Left cardiac atrium (tissue), 4 donors: Measurements from ENCODE around the gene KCNMA1. TPM values are rescaled to one million over a fixed set of nuclear protein-coding genes. Genes with fewer than 3 reads are reported as not detected.

Source experiments
- ATAC-seq, 2 donors: fragments of 200-7000 bp; cut with Tn5 transposase; one replicate each; pipeline ENCODE4 v1.9.1; 2020; ENCODE audit warnings: mild to moderate bottlenecking in 2 of 2, moderate library complexity in 2 of 2
- DNase-seq: peaks from one replicate; pipeline ENCODE4 v3.0.0-alpha.2; 2020
- intact Hi-C, 2 donors: fragments of 100-400 bp; cut with DNase I; formaldehyde crosslinking; loops; one replicate each; pipeline versions ENCODE4 v1.14.1 to v1.15.1; 2022 to 2023
- total RNA-seq, 2 donors: library from RNA; stranded (reverse); fragmentation: NEBNext Ultra II Directional; extraction: Animal tissue kit (Norgen Biotek cat#: 25700); gene quantifications; one replicate each; pipeline ENCODE4 v1.2.1, GENCODE V29; 2021
- donor health status: DM: no; HTN: yes; CAD: no.
- donor health status: DM: no; HTN: yes; CAD: no; lungs with severe emphysema.
- donor health status: DM: yes; HTN: yes; CAD: no.
- donor health status: Dilated cardiomyopathy.

The KCNMA1 gene
- total RNA-seq, 2 donors from 2014 or later = 4.1 to 5.3 TPM

DNA sequence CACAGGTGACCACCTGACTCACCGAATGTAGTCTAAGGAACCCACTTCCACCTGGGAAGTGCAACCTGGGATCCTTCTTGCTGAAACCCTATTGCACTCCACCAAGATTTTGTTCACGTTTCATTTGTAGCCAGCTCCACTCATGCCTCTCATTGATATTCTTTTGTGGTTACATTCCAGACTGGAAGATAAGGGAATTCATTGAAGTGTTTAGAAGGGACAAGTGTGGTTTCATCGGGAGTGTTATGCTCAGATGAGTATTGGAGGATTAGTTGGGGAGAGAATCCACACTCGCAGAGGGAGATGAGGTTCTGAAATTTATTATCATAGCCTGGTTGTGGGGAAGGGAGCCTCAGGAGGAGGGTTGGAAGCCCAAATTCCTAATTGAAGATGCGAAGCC, 320.4 kb downstream of the KCNMA1 start:
- intact Hi-C loops = no loop called here
- DNase-seq (no peak), ATAC-seq (no peak)

DNA sequence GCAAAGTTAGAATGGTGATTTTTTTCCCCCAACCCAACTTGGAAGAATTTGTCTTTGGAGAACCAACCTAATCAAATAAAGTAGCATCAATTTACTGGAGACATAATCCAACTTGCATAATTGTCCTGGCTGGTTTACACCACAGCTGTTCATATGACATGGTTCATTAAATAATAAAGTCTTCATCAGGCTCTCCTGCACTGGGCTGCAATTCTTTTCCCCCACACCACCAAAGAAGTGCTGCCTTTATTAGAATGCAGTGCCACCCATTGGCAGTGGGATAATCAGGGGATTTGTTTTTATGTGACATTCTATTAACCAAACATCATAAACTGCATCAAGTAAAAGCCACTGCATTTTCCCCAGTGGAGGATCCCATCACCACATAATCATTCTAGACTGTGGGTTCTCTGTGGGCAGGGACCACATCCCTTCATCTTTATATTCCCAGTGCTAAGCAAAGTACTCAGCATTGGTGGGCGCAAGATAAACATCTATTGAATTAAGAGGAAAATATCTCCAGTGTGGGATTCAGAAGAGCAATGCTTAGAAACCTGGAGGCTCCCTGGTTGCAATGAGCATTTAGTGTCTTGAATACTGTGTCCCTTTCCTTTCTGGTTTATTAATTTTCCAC, 322.0 kb downstream of the KCNMA1 start:
- intact Hi-C loops = no loop called here
- ATAC-seq = no peak
- no peak for DNase-seq

DNA sequence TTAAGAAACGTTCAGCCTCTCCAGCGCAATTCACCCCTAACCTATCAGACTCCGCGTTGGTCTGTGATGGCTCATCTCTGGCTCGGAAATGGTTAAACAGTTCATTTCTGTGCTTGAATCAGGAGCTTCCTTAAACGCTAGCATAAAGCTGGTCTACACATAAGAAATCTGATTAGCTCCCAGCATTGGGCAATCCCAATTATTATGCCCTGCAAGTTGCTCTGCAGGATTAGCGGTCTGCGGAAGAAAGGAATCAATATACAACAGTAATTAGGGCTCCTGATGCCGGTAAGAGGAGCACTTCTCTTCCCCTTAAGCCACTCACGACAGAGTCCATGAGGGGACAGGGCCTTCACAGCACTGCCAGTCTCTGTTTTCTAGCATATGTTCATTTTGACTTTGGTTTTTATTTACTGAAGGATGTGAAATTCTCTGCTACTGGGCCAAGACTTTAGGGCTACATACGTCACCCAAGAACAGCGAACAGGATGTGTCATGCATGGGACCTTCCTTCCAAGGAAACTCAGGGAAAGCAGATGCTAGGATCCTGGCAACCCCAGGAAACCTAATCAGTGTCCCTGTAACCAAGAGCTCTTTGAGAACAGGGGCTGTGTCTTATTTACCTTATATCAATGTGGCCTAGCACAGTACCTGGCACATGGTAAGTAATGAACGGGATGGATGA, 324.4 kb downstream of the KCNMA1 start:
- ATAC-seq (no peak), DNase-seq (no peak)
- intact Hi-C loops = no loop called here

DNA sequence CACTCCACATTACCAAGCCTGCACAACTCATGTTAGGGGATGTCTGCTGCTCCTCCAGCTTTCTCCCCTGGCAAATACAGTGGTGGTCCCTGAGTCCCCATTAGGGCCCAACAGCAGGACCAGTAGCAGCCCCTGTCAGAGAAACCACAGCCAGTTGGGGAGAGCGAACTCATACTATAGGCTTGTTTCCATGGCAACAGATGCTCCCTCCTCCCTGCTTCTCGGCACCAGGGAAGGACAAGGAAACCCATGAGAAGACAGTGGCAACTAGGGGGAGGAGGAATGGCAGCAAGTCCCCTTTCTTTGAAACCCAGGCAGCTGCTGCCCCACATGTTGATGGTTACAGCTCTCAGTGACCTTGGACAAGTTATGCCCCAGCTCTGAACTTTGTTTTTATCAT, 326.4 kb downstream of the KCNMA1 start:
- intact Hi-C loops = no loop called here
- DNase-seq (no peak), ATAC-seq (no peak)

DNA sequence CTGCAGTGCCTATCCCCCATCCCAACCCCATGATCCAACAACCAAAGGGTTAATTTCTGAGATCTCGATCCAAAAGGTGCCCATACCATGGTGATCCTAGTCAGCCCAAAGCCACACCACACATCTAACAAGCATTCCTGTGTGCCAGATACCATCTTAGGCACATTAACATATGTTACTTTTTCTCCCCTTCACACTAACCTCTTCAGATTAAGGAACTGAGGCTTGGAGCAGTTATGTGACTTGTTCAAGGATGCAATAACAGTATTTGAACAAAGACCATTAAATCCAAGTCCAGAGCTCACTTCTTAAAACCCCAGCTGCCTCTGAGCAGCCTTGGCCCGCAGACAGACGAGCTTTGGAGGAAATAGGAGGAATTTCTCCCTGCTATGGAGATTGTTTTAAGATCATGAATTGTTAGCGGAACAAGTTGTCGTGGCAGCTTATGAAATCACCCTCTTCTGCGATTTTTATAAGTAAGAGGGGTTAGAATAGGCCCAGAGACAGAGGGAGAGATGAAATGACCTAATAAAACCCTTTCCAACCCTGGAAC, 327.2 kb downstream of the KCNMA1 start:
- intact Hi-C loops = no loop called here
- DNase-seq = no peak
- ATAC-seq = no peak

DNA sequence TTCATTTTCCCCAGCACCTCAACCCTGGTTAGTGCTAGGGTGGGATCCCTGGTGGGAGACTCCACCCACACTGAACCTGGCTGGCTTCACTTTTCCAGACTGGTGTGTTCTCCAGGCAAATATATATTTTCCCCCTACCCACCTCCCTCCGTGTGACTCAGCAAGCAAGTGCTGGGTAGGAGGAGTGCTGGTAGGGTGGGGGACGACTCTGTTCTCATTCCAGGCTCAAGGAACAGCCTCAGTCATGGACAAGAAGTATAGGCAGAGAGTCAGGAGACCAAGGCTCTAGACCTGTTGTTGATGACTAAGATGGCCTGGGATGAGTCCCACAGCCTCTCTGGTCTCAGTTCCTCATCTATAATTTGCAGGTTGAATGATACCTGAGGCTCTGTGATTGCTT, 328.1 kb downstream of the KCNMA1 start:
- no peak for ATAC-seq
- DNase-seq = no peak
- intact Hi-C loops = no loop called here

DNA sequence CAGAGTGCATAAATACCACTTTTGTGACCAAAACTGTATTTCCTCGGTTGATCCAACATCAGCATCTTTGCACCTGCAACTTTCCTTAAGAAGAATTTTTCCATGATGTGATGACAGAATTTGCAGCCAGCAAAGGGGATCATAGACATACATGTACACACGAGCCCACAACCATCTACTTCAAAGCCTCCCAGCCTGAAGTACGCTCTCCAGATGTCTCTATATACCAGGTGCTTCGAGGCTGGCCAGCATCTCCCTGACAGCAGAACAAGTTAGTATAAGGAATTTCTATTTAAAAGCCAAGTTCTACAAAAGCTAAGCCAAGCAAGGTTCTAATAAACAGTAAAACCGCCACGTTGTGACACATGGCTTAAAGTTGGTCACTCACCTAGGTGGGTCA, 328.5 kb downstream of the KCNMA1 start:
- intact Hi-C loops = no loop called here
- DNase-seq = no peak
- ATAC-seq = no peak

DNA sequence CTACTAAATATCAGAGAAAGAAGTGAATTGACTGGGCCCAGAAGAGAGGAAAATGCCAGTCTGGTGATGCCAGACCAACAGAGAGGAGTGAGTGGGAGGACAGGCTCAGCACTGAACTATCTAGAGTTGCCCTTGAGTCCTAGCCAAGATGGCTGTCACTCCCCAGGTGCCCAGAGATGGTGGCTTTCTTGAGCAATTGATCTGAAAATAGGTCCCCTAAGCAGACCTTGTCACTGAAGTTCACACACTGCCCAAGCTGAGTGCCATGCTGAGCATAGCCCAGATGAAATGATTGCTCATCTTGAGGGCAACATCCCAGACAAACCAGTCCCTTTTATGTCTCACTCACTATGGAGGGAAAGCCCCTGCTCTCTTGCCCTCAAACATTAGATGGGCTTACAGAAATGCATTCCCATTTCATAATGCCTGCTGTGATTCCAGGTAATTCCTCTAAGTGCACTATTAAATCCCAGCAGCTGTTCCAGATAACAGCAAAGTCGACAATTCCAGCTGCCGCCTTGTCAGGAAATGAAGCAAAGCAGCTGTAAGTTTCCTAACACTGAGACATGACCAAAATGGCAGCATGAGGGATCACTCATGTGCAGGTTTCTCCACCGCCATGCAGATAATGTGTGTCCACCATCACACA, 329.4 kb downstream of the KCNMA1 start:
- no peak for ATAC-seq
- intact Hi-C loops = no loop called here
- no peak for DNase-seq

DNA sequence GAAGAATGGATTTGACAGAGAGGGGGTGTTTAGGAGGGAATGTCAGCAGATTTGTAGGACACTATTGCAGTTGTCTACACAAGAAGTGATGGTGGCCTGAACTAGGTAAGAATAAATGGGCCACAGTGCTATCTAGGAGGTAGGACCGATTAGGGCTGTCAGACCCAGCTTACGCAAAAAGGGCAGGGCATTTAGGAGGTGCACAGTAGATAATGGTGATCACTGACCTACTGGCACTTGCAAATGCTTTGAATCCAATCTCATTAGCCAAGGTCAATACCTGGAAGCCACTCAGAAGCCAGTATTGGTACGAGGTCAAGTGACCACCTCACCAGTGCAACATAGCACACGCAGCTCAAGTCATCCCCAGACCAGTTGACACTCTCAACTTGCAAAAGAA, 330.9 kb downstream of the KCNMA1 start:
- ATAC-seq = no peak
- intact Hi-C loops = no loop called here
- no peak for DNase-seq

DNA sequence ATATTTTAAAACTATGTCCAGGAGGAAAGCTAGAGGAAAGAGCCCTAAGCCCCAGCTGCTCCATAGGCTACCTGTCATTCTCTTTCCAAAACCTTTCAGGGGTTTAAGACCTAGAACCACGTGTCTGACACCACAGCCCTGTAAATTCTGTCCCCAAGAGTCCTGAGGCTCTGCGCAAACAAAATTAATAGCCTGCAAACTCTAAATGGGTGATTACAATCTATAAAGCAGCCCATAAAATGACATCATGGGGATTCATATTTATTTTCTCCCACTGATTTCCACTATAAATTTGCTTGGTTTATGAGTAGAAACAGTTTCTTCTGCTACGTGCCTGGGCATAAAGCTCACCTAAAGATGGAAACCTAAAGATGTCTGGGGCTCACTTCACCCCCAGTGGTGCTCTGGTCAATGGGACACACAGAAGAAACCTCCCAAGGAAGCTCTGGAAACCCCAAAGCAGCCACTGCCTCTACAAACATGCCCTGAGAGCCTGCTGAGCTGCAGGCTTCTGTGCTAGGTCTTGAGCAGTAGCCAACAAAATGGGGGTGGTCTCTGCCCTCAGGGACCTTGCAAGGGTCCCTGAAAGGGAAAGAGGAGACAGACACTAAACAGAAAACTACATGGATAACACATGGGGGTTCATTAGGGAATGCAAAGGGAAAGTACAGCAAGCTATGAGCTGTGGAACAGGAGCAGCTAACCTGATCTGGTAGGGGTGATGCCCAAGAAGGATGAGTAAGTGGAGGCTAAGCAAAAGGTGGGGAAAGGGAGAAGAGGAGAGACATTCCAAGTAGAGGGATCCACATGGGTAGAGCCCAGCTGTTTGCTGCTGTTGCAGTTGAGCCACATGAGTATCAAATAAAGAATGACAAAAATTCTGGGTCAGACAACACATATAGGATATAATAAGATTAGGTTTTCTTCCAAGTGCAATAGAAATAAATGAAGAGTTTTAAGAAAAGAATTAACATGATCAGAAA, 331.7 kb downstream of the KCNMA1 start:
- intact Hi-C loops = no loop called here
- ATAC-seq (no peak), DNase-seq (no peak)

DNA sequence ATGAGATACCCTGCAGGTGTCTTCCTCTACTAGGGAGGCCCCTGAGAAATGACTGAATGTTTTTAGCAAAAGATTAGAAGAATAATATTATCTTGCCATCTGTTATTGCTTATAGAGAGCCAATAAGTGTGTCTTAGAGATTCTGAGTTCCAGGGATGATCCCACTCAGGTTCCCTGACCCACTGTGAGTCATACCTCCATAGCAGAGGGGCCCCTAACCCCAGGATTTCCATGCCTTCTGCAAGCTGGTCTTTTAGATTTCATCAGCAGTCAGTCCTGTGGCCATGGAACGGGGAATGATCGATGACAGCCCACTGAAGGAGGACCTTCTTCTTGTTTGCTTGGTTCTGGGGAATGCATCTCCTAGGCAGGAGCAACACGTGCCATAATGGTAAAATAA, 333.4 kb downstream of the KCNMA1 start:
- intact Hi-C loops = no loop called here
- DNase-seq = no peak
- no peak for ATAC-seq

DNA sequence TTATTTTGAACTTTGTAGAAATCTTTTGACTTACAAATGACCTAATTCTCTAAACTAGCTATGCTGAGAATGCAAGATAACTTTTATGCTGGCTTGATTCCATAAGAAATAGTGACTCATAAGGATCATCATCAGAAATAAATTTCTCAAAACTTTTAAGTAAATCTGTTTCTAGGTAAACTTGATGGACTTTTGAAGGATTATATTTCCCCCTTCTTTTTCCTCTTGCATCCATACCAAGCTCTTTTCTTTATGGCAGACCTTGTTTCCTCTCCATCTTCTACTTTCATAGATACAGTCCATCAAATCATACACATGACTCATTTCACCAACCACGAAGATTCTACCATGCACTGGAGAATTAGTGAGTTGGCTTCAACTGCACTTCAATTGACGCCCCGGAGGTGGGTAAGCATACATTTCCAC, 336.3 kb downstream of the KCNMA1 start:
- ATAC-seq = peak in 1 of 2 donors; percentile 47
- intact Hi-C loops = no loop called here

DNA sequence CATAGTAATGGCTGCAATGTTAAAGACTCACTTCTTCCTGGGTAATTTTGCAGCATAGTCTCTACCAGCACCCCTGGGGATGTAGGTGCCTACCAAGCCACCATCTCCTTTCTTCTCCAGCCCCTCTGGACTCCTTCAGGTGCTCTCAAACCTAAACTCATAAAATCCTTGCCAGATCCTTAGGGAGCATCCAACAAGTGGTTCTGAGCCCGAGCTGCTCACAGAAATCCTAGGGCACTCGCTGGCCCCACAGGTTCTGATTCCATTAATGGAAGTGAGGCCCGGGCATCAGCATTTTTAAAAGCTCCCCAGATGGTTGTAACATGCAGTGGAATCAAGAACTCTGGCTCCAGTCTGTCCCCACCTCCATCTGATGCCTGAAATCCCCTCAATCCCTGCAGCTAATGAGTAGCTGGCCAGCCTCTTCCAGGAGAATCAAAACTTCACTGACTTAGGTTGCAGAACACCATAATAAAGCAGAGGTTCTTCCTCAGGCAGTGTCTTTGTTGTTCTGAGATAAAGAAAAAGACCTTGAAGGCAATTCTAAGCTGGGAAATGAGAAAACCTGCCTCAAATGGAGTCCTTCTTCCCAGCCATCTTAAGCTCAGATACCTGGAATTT, 336.8 kb downstream of the KCNMA1 start:
- intact Hi-C loops = no loop called here
- DNase-seq = no peak
- ATAC-seq = no peak

More for the DNA sequence above, 336.3 kb downstream of the KCNMA1 start:
- no peak for DNase-seq

DNA sequence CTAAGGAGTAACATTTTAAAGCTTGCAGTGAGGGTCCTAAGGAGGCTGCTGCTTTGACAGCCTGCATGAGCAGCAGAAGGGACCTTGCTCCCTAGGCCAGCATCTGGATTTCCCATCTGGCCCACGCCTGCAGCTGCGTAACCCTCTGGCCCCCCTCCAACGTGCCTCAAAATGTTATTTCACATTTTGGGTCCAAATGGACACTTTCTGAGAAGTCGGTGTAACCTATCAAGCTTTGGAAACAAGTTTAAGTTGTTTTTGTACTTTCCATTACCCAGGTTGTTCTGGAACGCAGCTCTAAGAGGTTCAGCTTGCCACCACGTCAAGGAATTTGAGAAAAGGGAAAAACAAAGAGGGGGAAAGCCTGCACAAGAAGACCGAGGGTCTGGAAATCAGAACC, 338.3 kb downstream of the KCNMA1 start:
- ATAC-seq = no peak
- DNase-seq = peak; percentile 25
- intact Hi-C loops = no loop called here

DNA sequence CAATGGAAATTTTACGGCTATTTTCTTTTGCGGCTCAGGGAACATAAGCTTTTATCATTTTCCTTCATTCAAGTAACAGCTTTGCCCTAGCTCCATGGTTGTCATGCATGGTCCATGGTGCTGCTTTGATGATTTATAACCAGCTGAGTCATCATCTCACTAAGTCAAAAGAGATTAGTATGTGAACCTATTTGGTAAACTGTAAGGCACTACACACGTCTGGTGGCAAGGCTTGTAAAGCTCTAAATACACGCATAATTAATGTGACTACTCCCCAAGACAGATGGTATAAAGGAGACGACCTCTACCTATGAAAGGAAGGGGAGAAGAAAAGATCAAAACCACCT, 340.2 kb downstream of the KCNMA1 start:
- ATAC-seq = peak in 1 of 2 donors; percentile 70
- no peak for DNase-seq
- intact Hi-C loops = no loop called here

DNA sequence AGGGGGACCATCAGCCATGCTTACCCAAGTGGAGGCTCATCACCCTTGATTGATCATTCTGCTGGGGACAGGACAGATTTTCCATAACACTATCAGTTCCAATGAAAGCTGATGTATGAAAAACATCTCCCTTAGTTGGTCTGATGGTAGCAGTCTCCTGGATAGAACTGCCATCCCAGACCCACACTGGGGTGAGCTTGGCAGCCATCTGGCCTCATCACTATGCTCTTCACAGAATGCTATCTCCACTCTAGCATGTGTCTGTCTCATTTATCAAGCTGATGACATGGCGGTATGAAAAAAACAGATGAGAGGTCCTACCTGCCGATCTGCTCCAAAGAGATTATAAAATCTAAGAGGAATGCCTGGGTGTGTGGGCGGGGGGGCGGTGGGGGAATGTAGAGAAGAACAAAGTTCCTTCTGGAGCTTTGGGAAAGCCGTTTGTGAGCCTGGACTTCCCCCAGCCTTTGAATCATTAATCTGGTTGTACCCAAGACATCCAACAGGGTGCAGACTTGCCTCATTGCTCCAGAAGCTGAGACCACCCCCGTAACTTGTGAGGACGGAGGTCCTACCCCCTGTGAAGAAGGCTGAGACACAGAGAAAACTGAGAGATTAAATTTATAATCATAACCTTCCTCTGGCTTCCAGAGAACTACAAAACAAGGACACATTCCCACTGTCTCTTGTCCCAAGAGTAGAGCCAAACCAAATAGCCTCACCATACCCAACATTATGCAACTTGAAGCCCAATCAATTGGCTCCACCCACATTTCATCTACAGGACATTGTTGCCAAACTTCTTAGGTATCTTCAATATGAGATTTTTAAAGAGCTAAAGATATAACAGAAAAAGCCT, 340.8 kb downstream of the KCNMA1 start:
- no peak for DNase-seq
- ATAC-seq = peak in 1 of 2 donors; percentile 14
- intact Hi-C loops = no loop called here

DNA sequence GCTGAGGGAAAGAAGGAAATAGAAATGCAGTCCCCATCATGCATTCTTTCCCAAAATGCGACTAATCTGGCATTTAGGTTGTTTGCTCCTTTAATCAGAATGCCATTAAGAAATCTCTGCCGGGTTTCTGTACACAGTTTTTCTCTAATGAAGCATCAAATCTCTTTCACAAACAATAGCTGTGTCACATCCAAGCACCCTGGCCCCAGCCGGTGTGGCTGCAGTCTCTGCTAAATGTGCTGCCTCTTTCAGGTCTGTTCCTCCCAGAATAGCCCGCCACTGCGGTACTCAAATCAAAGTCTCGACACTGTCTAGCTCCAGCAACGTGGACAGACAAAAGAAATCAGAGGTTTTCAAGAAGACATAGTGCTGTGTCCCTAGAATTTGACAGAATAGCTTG, 343.8 kb downstream of the KCNMA1 start:
- ATAC-seq = no peak
- intact Hi-C loops = no loop called here
- no peak for DNase-seq

DNA sequence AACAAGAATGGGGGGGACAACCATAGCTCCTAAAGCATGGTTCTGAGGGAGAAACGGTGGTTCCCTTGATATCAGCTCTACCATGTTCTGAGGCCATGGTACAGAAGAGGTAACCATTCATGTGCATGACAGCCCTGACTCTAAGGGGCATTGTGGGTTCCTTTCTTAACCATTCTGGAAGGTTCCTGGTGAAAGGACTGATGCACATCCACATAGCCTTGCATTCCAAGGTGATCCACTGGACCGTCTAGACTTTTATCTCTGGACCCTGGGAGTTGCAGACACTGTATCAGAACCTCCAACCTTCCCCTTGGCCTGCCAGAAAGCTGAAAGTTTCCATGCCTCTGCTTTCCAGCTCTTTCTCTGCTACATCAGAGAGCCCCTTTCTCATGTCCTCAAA, 344.3 kb downstream of the KCNMA1 start:
- DNase-seq (no peak), ATAC-seq (no peak)
- intact Hi-C loops = no loop called here
